Peyer's patch (tissue), 4 donors: ENCODE results near the gene CDH10. TPM values are rescaled to one million over a fixed set of nuclear protein-coding genes. Genes with fewer than 3 reads are reported as not detected.

Source experiments
- DNase-seq, 3 donors: peaks; one replicate each; pipeline ENCODE4 v3.0.0-alpha.2; 2017 to 2019
- H3K27ac ChIP-seq, 4 donors: fragments of 200-600 bp; sonication (generic); one replicate each; pipeline ENCODE4 v1.5.1; 2016 to 2019
- H3K27me3 ChIP-seq, 2 donors: fragments of 200-600 bp; sonication (generic); one replicate each; pipeline ENCODE4 v1.5.1; 2019
- H3K36me3 ChIP-seq, 3 donors: fragments of 200-600 bp; sonication (generic); one replicate each; pipeline ENCODE4 v1.5.1; 2016 to 2019
- H3K4me1 ChIP-seq, 4 donors: fragments of 200-600 bp; sonication (generic); one replicate each; pipeline ENCODE4 v1.5.1; 2016 to 2019
- H3K4me3 ChIP-seq, 4 donors: fragments of 200-600 bp; sonication (generic); 1 replicate in 3 of 4; 2 replicates in 1 of 4; pipeline ENCODE4 v1.5.1; 2016 to 2019; ENCODE audit warnings: mild to moderate bottlenecking in 1 of 4
- H3K9me3 ChIP-seq, 4 donors: fragments of 200-600 bp; sonication (generic); one replicate each; pipeline ENCODE4 v1.5.1; 2016 to 2019; ENCODE audit warnings: mild to moderate bottlenecking in 1 of 4
- CTCF ChIP-seq, 6 experiments: fragments of 450-650 bp in 4 of 6; fragments of 200-600 bp in 2 of 6; sonication (generic) in 1 of 6; IDR thresholded peaks; one replicate each; pipeline ENCODE4 v1.5.1; 2017 to 2019; ENCODE audit warnings: antibody characterized with exemption in 6 of 6, mild to moderate bottlenecking in 3 of 6, moderate library complexity in 1 of 6
- POLR2A ChIP-seq, 2 donors: fragments of 450-650 bp; IDR thresholded peaks; one replicate each; pipeline ENCODE4 v1.5.1; 2017; ENCODE audit warnings: antibody characterized with exemption in 2 of 2, mild to moderate bottlenecking in 2 of 2, moderate library complexity in 2 of 2
- total RNA-seq, 4 donors: library from RNA; depleted of rRNA; stranded (reverse); fragments of >200 nt; gene quantifications; one replicate each; pipeline ENCODE4 v1.1.0, GENCODE V29; 2016

CDH10 gene
- total RNA-seq, 4 donors from 2014 or later: not detected

GRCh38 chr5:24487368-24488229 lies 157.2 kb downstream of the CDH10 start:
- Histone ChIP-seq H3K9me3 (no peaks in the 10 kb centered on the region), H3K27ac (no peak overlapping the region), H3K4me3 (no peak overlapping the region), H3K4me1 (no peaks in the 10 kb centered on the region), H3K27me3 (no peaks in the 10 kb centered on the region), H3K36me3 (no peaks in the 10 kb centered on the region)
- no peak for TF ChIP-seq POLR2A (IDR thresholded peaks at IDR 0.05)
- no peak for TF ChIP-seq CTCF (IDR thresholded peaks at IDR 0.05)
- DNase-seq: no peak

- Histone ChIP-seq H3K4me1 (no peaks in the 10 kb centered on the region), H3K27ac (no peak overlapping the region), H3K9me3 (no peaks in the 10 kb centered on the region), H3K27me3 (no peaks in the 10 kb centered on the region), H3K4me3 (no peak overlapping the region), H3K36me3 (no peaks in the 10 kb centered on the region)
- DNase-seq: no peak
- TF ChIP-seq CTCF (IDR thresholded peaks at IDR 0.05) (no peak), POLR2A (IDR thresholded peaks at IDR 0.05) (no peak)
Observed at GRCh38 chr5:24480952-24481351, 163.8 kb downstream of the CDH10 start.

GRCh38 chr5:24477958-24478357 lies 166.8 kb downstream of the CDH10 start:
- H3K9me3 ChIP-seq: no peaks in the 10 kb centered on the region
- no peaks in the 10 kb centered on the region for H3K36me3 ChIP-seq
- H3K4me1 ChIP-seq: no peaks in the 10 kb centered on the region
- H3K4me3 ChIP-seq: no peak overlapping the region
- TF ChIP-seq POLR2A (IDR thresholded peaks at IDR 0.05) (no peak), CTCF (IDR thresholded peaks at IDR 0.05) (no peak)
- no peaks in the 10 kb centered on the region for H3K27me3 ChIP-seq
- H3K27ac ChIP-seq: no peak overlapping the region
- no peak for DNase-seq

GRCh38 chr5:24475101-24475500 lies 169.7 kb downstream of the CDH10 start:
- no peak for DNase-seq
- Histone ChIP-seq H3K27ac (no peak overlapping the region), H3K4me1 (no peaks in the 10 kb centered on the region), H3K9me3 (no peaks in the 10 kb centered on the region), H3K36me3 (no peaks in the 10 kb centered on the region), H3K27me3 (no peaks in the 10 kb centered on the region), H3K4me3 (no peak overlapping the region)
- TF ChIP-seq CTCF (IDR thresholded peaks at IDR 0.05) (no peak), POLR2A (IDR thresholded peaks at IDR 0.05) (no peak)

- no peaks in the 10 kb centered on the region for H3K27me3 ChIP-seq
- no peak for DNase-seq
- H3K27ac ChIP-seq: no peak overlapping the region
- H3K9me3 ChIP-seq: no peaks in the 10 kb centered on the region
- no peak for TF ChIP-seq POLR2A (IDR thresholded peaks at IDR 0.05)
- no peak for TF ChIP-seq CTCF (IDR thresholded peaks at IDR 0.05)
- H3K4me1 ChIP-seq: no peaks in the 10 kb centered on the region
- no peak overlapping the region for H3K4me3 ChIP-seq
- H3K36me3 ChIP-seq: no peaks in the 10 kb centered on the region
Observed at GRCh38 chr5:24474685-24475084, 170.1 kb downstream of the CDH10 start.
